ENCODE data around the gene STOM. TPM values are rescaled to one million over a fixed set of nuclear protein-coding genes. Genes with fewer than 3 reads are reported as not detected.

STOM gene
- total RNA-seq, 2 donors from 2014 or later, result 26.6 to 35.6 TPM

- H3K36me3 Mint-ChIP-seq (ENCODE audit: low read depth), result peaks cover 29% of the 10 kb centered on the region
- H3K4me3 Mint-ChIP-seq, result no peak overlapping the region
- 88 to 89% methylated on average over 7 to 13 of the region's 13 CpGs for WGBS, 2 experiments (ENCODE audit: insufficient coverage in 1 of 2, insufficient read length in 1 of 2)
- DNase-seq, result no peak
- peaks cover 2% of the 10 kb centered on the region for H3K9me3 Mint-ChIP-seq
- no peaks in the 10 kb centered on the region for H3K36me3 ChIP-seq (ENCODE audit: control insufficient read depth, insufficient read depth, low read length)
- H3K27me3 Mint-ChIP-seq (ENCODE audit: insufficient read depth), result peaks cover 17% of the 10 kb centered on the region
- H3K4me3 ChIP-seq (ENCODE audit: low read length), result no peak overlapping the region
- TF ChIP-seq, protein P1, sequence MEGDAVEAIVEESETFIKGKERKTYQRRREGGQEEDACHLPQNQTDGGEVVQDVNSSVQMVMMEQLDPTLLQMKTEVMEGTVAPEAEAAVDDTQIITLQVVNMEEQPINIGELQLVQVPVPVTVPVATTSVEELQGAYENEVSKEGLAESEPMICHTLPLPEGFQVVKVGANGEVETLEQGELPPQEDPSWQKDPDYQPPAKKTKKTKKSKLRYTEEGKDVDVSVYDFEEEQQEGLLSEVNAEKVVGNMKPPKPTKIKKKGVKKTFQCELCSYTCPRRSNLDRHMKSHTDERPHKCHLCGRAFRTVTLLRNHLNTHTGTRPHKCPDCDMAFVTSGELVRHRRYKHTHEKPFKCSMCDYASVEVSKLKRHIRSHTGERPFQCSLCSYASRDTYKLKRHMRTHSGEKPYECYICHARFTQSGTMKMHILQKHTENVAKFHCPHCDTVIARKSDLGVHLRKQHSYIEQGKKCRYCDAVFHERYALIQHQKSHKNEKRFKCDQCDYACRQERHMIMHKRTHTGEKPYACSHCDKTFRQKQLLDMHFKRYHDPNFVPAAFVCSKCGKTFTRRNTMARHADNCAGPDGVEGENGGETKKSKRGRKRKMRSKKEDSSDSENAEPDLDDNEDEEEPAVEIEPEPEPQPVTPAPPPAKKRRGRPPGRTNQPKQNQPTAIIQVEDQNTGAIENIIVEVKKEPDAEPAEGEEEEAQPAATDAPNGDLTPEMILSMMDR (conservative IDR thresholded peaks at IDR 0.05), result no peak
- no peaks in the 10 kb centered on the region for H3K4me1 ChIP-seq (ENCODE audit: control insufficient read depth, insufficient read depth, low read length)
- H3K27me3 ChIP-seq (ENCODE audit: control insufficient read depth, insufficient read depth, low read length, poor library complexity, severe bottlenecking), result no peaks in the 10 kb centered on the region
- H3K27ac Mint-ChIP-seq, result no peak overlapping the region
- H3K9me3 ChIP-seq (ENCODE audit: control insufficient read depth, low read length), result no peaks in the 10 kb centered on the region
- H3K4me1 Mint-ChIP-seq, result peaks cover 2% of the 10 kb centered on the region
- H3K9ac ChIP-seq (ENCODE audit: extremely low read depth, low read length, poor library complexity, severe bottlenecking), result no peak overlapping the region
- no peak overlapping the region for H3K27ac ChIP-seq (ENCODE audit: low read depth, low read length)
These were observed 64.6 kb downstream of the STOM start for GRCh38 chr9:121305269-121305994.

GRCh38 chr9:121304707-121305106 is 65.3 kb downstream of the STOM start:
- peaks cover 22% of the 10 kb centered on the region for H3K36me3 Mint-ChIP-seq (ENCODE audit: low read depth)
- no peak overlapping the region for H3K4me3 Mint-ChIP-seq
- Histone ChIP-seq H3K27me3 (ENCODE audit: control insufficient read depth, insufficient read depth, low read length, poor library complexity, severe bottlenecking) (no peaks in the 10 kb centered on the region), H3K27ac (ENCODE audit: low read depth, low read length) (no peak overlapping the region), H3K4me3 (ENCODE audit: low read length) (no peak overlapping the region), H3K9ac (ENCODE audit: extremely low read depth, low read length, poor library complexity, severe bottlenecking) (no peak overlapping the region), H3K36me3 (ENCODE audit: control insufficient read depth, insufficient read depth, low read length) (no peaks in the 10 kb centered on the region), H3K4me1 (ENCODE audit: control insufficient read depth, insufficient read depth, low read length) (no peaks in the 10 kb centered on the region), H3K9me3 (ENCODE audit: control insufficient read depth, low read length) (no peaks in the 10 kb centered on the region)
- H3K27me3 Mint-ChIP-seq (ENCODE audit: insufficient read depth), result peaks cover 20% of the 10 kb centered on the region
- peaks cover 7% of the 10 kb centered on the region for H3K4me1 Mint-ChIP-seq
- WGBS, 2 experiments (ENCODE audit: insufficient coverage in 1 of 2, insufficient read length in 1 of 2), result 87 to 100% methylated on average over 1 of the region's 1 CpG
- no peak overlapping the region for H3K27ac Mint-ChIP-seq
- DNase-seq, result no peak
- TF ChIP-seq, protein P1 (conservative IDR thresholded peaks at IDR 0.05), result no peak
- H3K9me3 Mint-ChIP-seq, result no peaks in the 10 kb centered on the region

DNA sequence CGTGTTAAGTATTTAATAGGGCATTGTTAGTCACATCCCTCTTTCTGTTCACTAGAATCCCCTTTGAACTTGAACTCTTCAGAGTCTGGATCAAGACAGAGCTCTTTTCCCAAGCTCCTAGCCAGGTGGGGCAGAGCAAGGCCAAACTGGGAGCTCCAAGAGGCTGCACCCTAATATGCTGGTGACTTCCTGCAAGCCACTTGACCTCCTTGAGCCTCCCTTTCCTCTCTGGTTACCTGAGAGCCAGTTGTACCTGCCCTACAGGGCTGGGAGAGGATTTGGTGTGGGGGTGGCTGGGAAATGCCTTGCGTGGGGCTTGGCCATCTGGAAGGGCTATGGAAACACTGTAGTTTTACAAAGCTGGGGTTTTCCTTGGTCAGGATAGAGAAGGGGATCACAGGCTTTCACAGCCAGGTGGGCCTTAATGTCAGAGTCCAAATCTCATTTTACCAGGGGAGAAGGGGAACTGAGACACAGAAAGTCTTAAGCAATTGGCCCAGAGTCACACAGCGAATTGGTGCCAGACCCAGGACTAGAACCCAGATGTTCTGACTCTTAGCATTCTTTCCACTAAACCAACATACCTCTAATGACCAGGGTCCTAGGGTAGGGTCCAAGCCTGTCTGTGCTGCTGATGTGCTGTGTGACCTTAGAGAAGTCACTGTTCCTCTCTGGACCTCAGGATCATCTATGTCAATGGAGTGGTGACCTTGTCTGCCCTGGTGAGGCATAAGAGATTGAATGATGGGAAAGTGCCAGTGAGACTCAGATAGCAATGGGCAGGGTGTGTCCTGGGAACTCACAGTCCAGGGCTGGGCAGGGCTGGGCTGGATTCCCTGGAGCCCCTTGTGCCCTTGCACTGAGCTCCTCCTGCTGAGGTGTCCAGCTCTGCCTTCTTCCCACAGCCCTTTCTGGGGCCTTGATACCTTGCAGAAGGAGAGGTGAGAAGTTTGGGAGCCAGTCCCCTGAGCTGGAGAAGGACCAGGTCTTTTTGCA is 66.3 kb downstream of the STOM start:
- Histone ChIP-seq H3K27ac (ENCODE audit: low read depth, low read length) (no peak overlapping the region), H3K9me3 (ENCODE audit: control insufficient read depth, low read length) (no peaks in the 10 kb centered on the region), H3K9ac (ENCODE audit: extremely low read depth, low read length, poor library complexity, severe bottlenecking) (no peak overlapping the region), H3K4me3 (ENCODE audit: low read length) (no peak overlapping the region), H3K4me1 (ENCODE audit: control insufficient read depth, insufficient read depth, low read length) (no peaks in the 10 kb centered on the region), H3K36me3 (ENCODE audit: control insufficient read depth, insufficient read depth, low read length) (no peaks in the 10 kb centered on the region), H3K27me3 (ENCODE audit: control insufficient read depth, insufficient read depth, low read length, poor library complexity, severe bottlenecking) (no peaks in the 10 kb centered on the region)
- WGBS, 2 experiments (ENCODE audit: insufficient coverage in 1 of 2, insufficient read length in 1 of 2), result 83 to 95% methylated on average over 1 to 3 of the region's 3 CpGs
- Mint-ChIP-seq H3K9me3 (no peaks in the 10 kb centered on the region), H3K4me3 (no peak overlapping the region), H3K27ac (no peak overlapping the region), H3K36me3 (ENCODE audit: low read depth) (peaks cover 22% of the 10 kb centered on the region), H3K4me1 (peaks cover 9% of the 10 kb centered on the region), H3K27me3 (ENCODE audit: insufficient read depth) (peaks cover 20% of the 10 kb centered on the region)
- TF ChIP-seq, protein P1 (conservative IDR thresholded peaks at IDR 0.05), result no peak
- no peak for DNase-seq

Measured in endodermal cell (in vitro differentiated cells).